Measurements from ENCODE around the gene SPATA21.

GRCh38 chr1:16385659-16386453 is 51.4 kb downstream of the SPATA21 start:
- TF ChIP-seq CTCF (conservative IDR thresholded peaks at IDR 0.05; ENCODE audit: low read depth, low read length) (no peak), EZH2phosphoT487 (IDR thresholded peaks at IDR 0.05; ENCODE audit: borderline replicate concordance, low read length) (no peak), EZH2 (IDR thresholded peaks at IDR 0.05; ENCODE audit: low read length, unreplicated experiment) (no peak)

All from PC-3 (cell line).